RWPE1 (cell line): ENCODE data around the gene ARL13A.
A peak's percentile ranks its signal among the peaks of the same experiment; 100 is the strongest.

ENCODE experiments used
- CTCF ChIA-PET: fragments of 350-600 bp; sonication (Branson Sonifier 250); formaldehyde crosslinking; extraction: SDS; loops from one replicate; lab custom pipeline; 2021; lab: Yijun Ruan, JAX
- POLR2A ChIA-PET: fragments of 400-600 bp; formaldehyde crosslinking; extraction: SDS; loops from one replicate; lab custom pipeline; 2020; ENCODE audit warnings: antibody characterized with exemption; ENCODE audit not compliant: low non-redundant PET; lab: Yijun Ruan, JAX
- DNase-seq: peaks from one replicate; pipeline ENCODE4 v3.0.0; 2012; ENCODE audit warnings: low spot score
- H3K27ac ChIP-seq: fragments of 450-650 bp; 2 replicates; pipeline ENCODE4 v1.5.1; 2017
- CTCF ChIP-seq: fragments of 450-650 bp; conservative IDR thresholded peaks from 2 replicates; pipeline ENCODE4 v1.5.1; 2017; ENCODE audit warnings: low read depth, mild to moderate bottlenecking

Gene ARL13A

DNA sequence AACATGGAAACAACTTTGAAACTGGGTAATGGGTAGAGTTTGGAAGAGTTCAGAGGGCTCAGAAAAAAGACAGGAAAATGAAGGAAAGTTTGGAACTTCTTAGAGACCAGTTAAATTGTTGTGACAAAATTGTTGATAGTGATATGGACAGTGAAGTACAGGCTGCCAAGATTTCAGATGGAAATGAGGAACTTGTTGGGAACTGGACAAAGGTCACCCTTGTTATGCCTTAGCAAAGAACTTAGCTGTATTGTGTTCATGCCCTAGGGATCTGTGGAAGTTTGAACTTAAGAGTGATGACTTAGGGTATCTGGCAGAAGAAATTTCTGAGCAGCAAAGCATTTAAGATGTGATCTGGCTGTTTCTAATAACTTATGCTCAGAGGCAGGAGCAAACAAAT lies 5.1 kb upstream of the ARL13A start:
- DNase-seq, result no peak
- CTCF ChIA-PET, result interaction anchor here (0.6 kb wide), 1 partner anchor 67 kb away, joined by 3 read pairs; no protein-coding TSS in a partner anchor
- POLR2A ChIA-PET, result no interaction called here
- no peak overlapping the region for H3K27ac ChIP-seq
- no peak for TF ChIP-seq CTCF

DNA sequence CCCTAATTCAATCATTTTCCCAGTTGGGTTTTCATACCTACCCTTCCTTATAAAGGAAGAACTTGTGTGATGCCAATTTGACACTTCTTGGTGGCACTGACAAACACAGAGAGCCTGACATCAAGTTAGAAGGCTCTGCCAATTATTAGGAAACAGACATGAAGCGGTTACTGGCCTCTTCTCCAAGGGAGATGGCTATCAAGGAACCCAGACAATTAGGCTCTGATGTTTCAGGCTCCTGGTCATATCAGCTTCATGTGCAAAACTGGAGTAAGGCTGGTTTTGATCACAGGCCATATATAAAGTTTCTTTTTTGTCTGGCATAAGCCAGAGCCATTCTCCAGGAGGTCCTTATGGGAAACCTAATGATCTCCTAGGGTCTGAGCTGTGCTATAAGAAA lies 428 bp downstream of the ARL13A start:
- POLR2A ChIA-PET, result no interaction called here

DNA sequence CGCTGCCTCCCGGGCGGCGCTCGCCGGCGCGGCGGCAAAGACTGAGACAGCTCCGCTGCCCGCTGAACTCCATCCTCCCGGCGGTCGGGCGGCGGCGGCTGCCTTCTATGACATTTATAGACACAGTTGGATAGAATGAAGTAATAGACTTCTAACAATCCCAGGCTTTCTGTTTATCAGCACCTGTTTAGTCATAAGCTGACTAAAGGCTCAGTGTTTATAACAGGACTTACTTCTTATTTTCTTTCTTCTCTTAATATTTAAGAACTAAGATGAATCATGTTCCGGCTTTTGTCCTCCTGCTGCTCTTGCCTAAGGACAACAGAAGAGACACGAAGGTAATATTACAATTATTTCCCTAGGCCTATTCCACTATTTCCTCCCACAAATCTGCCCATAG lies 3.9 kb downstream of the ARL13A start:
- H3K27ac ChIP-seq, result no peak overlapping the region
- CTCF ChIA-PET, result no interaction called here
- DNase-seq, result peak; percentile 30

More for the DNA sequence above, 428 bp downstream of the ARL13A start:
- TF ChIP-seq CTCF, result no peak
- CTCF ChIA-PET, result no interaction called here
- no peak overlapping the region for H3K27ac ChIP-seq
- DNase-seq, result no peak

DNA sequence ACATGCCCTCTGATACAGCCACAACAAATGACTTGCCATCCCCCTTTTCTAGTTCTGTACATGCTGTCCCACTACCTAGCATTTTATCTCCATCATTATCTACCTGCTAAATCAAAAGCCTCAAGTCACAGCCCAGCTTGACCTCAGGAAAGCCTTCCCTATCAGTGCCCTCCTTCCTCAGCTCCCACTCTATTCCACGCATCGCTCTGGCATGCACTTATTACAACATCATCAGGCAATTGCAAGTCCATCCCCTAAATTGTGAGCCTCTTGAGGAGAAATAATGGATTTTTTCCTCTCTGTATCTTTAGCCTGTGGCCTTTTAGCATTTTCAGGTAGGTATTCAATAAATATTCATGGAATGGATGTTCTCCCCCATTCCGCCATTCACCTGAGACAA lies 5.7 kb downstream of the ARL13A start:
- H3K27ac ChIP-seq, result no peak overlapping the region
- DNase-seq, result no peak
- ChIA-PET CTCF (no interaction called here), POLR2A (no interaction called here)
- no peak for TF ChIP-seq CTCF

More for the DNA sequence above, 3.9 kb downstream of the ARL13A start:
- POLR2A ChIA-PET, result no interaction called here
- TF ChIP-seq CTCF, result no peak

- H3K27ac ChIP-seq, result no peak overlapping the region
These were observed 6.7 kb downstream of the ARL13A start for GRCh38 chrX:100976211-100976610.

DNA sequence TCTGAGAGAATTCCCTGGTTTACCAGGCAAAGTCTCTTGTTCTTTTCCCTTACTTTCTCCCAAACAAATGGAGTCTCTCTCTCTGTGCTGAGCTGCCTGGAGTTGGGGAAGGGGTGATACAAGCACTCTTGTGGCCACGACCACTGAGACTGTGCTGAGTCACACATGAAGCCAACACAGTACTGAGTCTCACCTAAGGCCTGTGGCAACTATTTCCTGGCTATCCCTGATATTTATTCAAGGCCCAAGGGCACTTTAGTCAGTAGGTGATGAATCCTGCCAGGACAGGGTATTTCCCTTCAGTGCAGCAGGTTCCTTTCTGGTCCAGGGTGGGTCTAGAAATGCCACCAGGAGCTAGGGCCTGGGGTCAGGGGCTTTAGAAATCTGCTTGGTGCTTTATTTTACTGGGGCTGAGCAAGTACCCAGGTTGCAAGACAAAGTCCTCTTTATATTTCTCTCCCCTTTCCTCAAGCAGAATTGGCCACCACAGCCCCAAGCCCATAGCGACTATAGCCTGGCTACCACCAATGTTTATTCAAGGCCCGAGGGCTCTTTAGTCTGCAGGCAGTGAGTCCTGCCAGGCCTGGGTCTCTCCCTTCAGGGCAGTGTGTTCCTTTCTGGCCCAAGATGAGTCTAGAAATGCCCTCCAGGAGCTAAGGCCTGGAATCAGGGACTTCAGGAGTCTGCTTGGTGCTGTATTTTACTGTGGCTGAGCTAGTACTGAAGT lies 10.5 kb downstream of the ARL13A start:
- no peak overlapping the region for H3K27ac ChIP-seq
- TF ChIP-seq CTCF, result no peak
- DNase-seq, result peak; percentile 0
- CTCF ChIA-PET, result no interaction called here
- POLR2A ChIA-PET, result no interaction called here

More at GRCh38 chrX:100976211-100976610, 6.7 kb downstream of the ARL13A start:
- TF ChIP-seq CTCF, result no peak
- POLR2A ChIA-PET, result no interaction called here
- CTCF ChIA-PET, result interaction anchor here (0.6 kb wide), 1 partner anchor 26 kb away, joined by 6 read pairs; no protein-coding TSS in a partner anchor
- no peak for DNase-seq
